ENCODE results near the gene GNLY. TPM values are rescaled to one million over a fixed set of nuclear protein-coding genes. Genes with fewer than 3 reads are reported as not detected.
A peak's percentile ranks its signal among the peaks of the same experiment; 100 is the strongest.
"Not testable (repeated sequence)": the region's sequence is repeated elsewhere in the genome, so short reads cannot be mapped to it uniquely, and the experiment has no call there.

GNLY gene
- total RNA-seq, 1 experiment from 2014 or later, result not detected

GRCh38 chr2:85655961-85656417 is 38.2 kb upstream of the GNLY start:
- TF ChIP-seq EZH2 (IDR thresholded peaks at IDR 0.05; ENCODE audit: low read length, unreplicated experiment), result no peak
- TF ChIP-seq CTCF (conservative IDR thresholded peaks at IDR 0.05; ENCODE audit: low read depth, low read length), result no peak
- TF ChIP-seq EZH2phosphoT487 (IDR thresholded peaks at IDR 0.05; ENCODE audit: borderline replicate concordance, low read length), result no peak
- POLR2A ChIA-PET (ENCODE audit: unreplicated experiment), result no interaction called here
- Histone ChIP-seq H3K27ac (ENCODE audit: low read length) (no peak overlapping the region), H2AFZ (ENCODE audit: low read length) (no peak overlapping the region), H3F3A (ENCODE audit: low read length, unreplicated experiment) (no peaks in the 10 kb centered on the region), H3K4me1 (ENCODE audit: insufficient read depth, low read length) (peaks cover 9% of the 10 kb centered on the region; the same call in 1 of the 2 replicates), H3K4me3 (ENCODE audit: low read length) (no peak overlapping the region), H4K20me1 (ENCODE audit: low read length) (no peaks in the 10 kb centered on the region), H3K79me2 (ENCODE audit: low read length) (no peaks in the 10 kb centered on the region), H3K9me2 (replicated peaks; ENCODE audit: low read length) (no peaks in the 10 kb centered on the region), H3K27me3 (ENCODE audit: low read length) (no peaks in the 10 kb centered on the region), H3K36me3 (ENCODE audit: low read depth, low read length) (peaks cover 14% of the 10 kb centered on the region), H3K9me3 (ENCODE audit: low read length) (no peaks in the 10 kb centered on the region), H3K4me2 (ENCODE audit: low read length) (no peak overlapping the region), H3K9ac (ENCODE audit: low read length) (no peak overlapping the region)
- CTCF ChIA-PET, result interaction anchor here (0.8 kb wide), 1 partner anchor 18 kb away, joined by 3 read pairs; no protein-coding TSS in a partner anchor
- no TSS peak for BruUV-seq (replicated peaks)
- no peak for DNase-seq
- intact Hi-C loops (cut with micrococcal nuclease), result no loop called here
- peak; percentile 25 for ATAC-seq

DNA sequence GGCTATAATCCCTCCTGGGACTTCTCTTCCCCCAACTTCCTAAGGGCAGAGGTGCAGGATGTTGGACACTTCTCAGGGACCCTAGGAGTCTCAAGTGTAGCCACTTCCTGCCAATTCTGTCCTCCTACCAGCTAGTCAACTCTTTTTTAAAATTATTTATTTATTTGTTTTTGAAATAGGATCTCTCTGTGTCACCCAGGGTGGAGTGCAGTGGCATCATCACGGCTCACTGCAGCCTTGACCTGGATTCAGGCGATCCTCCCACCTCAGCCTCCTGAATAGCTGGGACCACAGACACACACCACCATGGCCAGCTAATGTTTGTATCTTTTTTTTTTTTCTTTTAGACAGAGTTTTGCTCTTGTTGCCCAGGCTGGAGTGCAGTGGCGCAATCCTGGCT is 37.7 kb upstream of the GNLY start:
- Histone ChIP-seq H3K9me3 (ENCODE audit: low read length) (no peaks in the 10 kb centered on the region), H3K27me3 (ENCODE audit: low read length) (no peaks in the 10 kb centered on the region), H3K27ac (ENCODE audit: low read length) (no peak overlapping the region), H3K4me2 (ENCODE audit: low read length) (no peak overlapping the region), H3K9ac (ENCODE audit: low read length) (no peak overlapping the region), H3K79me2 (ENCODE audit: low read length) (no peaks in the 10 kb centered on the region), H2AFZ (ENCODE audit: low read length) (no peak overlapping the region), H3K9me2 (replicated peaks; ENCODE audit: low read length) (no peaks in the 10 kb centered on the region), H3F3A (ENCODE audit: low read length, unreplicated experiment) (no peaks in the 10 kb centered on the region), H3K36me3 (ENCODE audit: low read depth, low read length) (peaks cover 10% of the 10 kb centered on the region), H4K20me1 (ENCODE audit: low read length) (no peaks in the 10 kb centered on the region), H3K4me3 (ENCODE audit: low read length) (no peak overlapping the region), H3K4me1 (ENCODE audit: insufficient read depth, low read length) (peaks cover 9% of the 10 kb centered on the region; the same call in 1 of the 2 replicates)
- intact Hi-C loops (cut with micrococcal nuclease), result no loop called here
- no peak for TF ChIP-seq EZH2 (IDR thresholded peaks at IDR 0.05; ENCODE audit: low read length, unreplicated experiment)
- no peak for TF ChIP-seq EZH2phosphoT487 (IDR thresholded peaks at IDR 0.05; ENCODE audit: borderline replicate concordance, low read length)
- TF ChIP-seq CTCF (conservative IDR thresholded peaks at IDR 0.05; ENCODE audit: low read depth, low read length), result no peak
- ChIA-PET POLR2A (ENCODE audit: unreplicated experiment) (interaction anchor here (0.6 kb wide), 1 partner anchor 19 kb away, joined by 5 read pairs; no protein-coding TSS in a partner anchor), CTCF (interaction anchor here (0.8 kb wide), 1 partner anchor 19 kb away, joined by 3 read pairs; no protein-coding TSS in a partner anchor)
- DNase-seq (peak; percentile 20), ATAC-seq (peak; percentile 30)
- BruUV-seq (replicated peaks), result no TSS peak

DNA sequence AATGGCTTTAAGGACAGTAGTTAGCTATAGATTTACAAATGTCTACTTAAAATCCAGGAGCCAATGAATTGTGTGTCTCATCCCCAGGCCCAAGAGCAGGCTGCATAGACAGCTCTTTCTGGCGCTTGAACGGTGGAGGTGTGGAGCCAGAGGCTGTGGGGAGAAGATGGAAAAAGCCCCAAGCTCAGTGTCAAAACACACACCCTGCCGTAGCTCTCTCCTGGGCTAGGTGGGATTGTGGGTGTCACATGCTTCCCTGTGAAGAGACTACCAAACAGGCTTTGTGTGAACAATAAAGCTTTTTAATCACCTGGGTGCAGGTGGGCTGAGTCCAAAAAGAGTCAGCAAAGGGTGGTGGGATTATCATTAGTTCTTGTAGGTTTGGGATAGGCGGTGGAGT is 36.8 kb upstream of the GNLY start:
- CTCF ChIA-PET; H3F3A ChIP-seq (ENCODE audit: low read length, unreplicated experiment); H3K9me2 ChIP-seq (replicated peaks; ENCODE audit: low read length); DNase-seq; intact Hi-C loops (cut with micrococcal nuclease); H3K4me1 ChIP-seq (ENCODE audit: insufficient read depth, low read length); H2AFZ ChIP-seq (ENCODE audit: low read length); H3K9me3 ChIP-seq (ENCODE audit: low read length); H3K4me2 ChIP-seq (ENCODE audit: low read length); H3K79me2 ChIP-seq (ENCODE audit: low read length); H3K4me3 ChIP-seq (ENCODE audit: low read length); H3K27ac ChIP-seq (ENCODE audit: low read length); BruUV-seq (replicated peaks); POLR2A ChIA-PET (ENCODE audit: unreplicated experiment); ATAC-seq; H3K36me3 ChIP-seq (ENCODE audit: low read depth, low read length); H3K27me3 ChIP-seq (ENCODE audit: low read length); H3K9ac ChIP-seq (ENCODE audit: low read length); H4K20me1 ChIP-seq (ENCODE audit: low read length): not testable (repeated sequence)

Data from PC-3 (cell line).